Tibial nerve (tissue), 4 donors: Measurements from ENCODE around the gene COMT.

ENCODE experiments used
- EP300 ChIP-seq, 2 donors: sonication (generic); formaldehyde crosslinking; IDR thresholded peaks; one replicate each; pipeline ENCODE4 v1.6.1; 2017; ENCODE audit warnings: antibody characterized with exemption in 2 of 2, mild to moderate bottlenecking in 1 of 2
- POLR2A ChIP-seq, 2 donors: fragments of 450-650 bp; IDR thresholded peaks; one replicate each; pipeline ENCODE4 v1.6.1; 2017; ENCODE audit warnings: antibody characterized with exemption in 2 of 2, mild to moderate bottlenecking in 2 of 2, moderate library complexity in 2 of 2
- TF ChIP-seq, protein P1 (sequence below), 5 experiments: fragments of 200-600 bp in 3 of 5; fragments of 450-650 bp in 2 of 5; sonication (generic) in 3 of 5; IDR thresholded peaks; one replicate each; pipeline ENCODE4 v1.5.1; 2016 to 2019; ENCODE audit warnings: antibody characterized with exemption in 5 of 5, mild to moderate bottlenecking in 3 of 5, moderate library complexity in 2 of 5

DNA sequence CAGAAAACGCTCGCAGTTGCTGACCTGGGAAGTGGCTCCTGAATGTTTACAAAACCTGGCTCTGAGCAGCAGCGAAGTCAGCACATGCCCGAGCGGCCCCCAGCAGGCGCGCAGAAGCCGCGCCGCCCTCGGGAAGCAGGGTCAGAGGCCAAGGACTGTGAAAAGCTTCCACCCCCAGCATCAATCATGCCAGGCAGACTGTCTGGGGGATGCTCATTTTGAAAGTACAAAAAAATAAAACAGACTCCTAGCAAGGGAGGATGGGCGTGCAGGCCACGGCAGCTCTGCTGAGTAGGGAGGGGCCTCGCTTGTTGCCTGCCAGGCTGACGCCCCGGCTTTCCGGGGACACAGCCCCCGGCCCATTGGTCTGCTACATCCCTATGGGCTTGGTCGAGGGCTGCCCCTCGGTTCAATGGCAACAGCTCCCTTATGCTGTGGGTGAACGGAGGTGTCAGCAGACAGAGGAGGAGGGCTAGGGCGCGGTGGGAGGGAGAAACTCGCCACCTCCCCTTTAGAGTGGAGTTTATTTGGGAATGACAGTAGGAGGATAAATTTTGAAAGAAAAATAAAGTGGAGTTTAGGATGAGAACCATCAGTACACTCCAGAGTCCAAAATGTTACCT lies 49.2 kb upstream of the COMT start:
- TF ChIP-seq, protein P1, sequence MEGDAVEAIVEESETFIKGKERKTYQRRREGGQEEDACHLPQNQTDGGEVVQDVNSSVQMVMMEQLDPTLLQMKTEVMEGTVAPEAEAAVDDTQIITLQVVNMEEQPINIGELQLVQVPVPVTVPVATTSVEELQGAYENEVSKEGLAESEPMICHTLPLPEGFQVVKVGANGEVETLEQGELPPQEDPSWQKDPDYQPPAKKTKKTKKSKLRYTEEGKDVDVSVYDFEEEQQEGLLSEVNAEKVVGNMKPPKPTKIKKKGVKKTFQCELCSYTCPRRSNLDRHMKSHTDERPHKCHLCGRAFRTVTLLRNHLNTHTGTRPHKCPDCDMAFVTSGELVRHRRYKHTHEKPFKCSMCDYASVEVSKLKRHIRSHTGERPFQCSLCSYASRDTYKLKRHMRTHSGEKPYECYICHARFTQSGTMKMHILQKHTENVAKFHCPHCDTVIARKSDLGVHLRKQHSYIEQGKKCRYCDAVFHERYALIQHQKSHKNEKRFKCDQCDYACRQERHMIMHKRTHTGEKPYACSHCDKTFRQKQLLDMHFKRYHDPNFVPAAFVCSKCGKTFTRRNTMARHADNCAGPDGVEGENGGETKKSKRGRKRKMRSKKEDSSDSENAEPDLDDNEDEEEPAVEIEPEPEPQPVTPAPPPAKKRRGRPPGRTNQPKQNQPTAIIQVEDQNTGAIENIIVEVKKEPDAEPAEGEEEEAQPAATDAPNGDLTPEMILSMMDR (IDR thresholded peaks at IDR 0.05) = no peak
- no peak for TF ChIP-seq POLR2A (IDR thresholded peaks at IDR 0.05)
- no peak for TF ChIP-seq EP300 (IDR thresholded peaks at IDR 0.05)
